Measurements from ENCODE around the gene VSTM4. TPM values are rescaled to one million over a fixed set of nuclear protein-coding genes. Genes with fewer than 3 reads are reported as not detected.
A peak's percentile ranks its signal among the peaks of the same experiment; 100 is the strongest.

Gene VSTM4
- polyA plus RNA-seq, 1 of the 3 experiments (the other 2 are of a cell fraction), result 0.39 TPM

- 0% methylated on average over 3 of the region's 3 CpGs for WGBS (ENCODE audit: low lambda C conversion rate)
- Histone ChIP-seq H3K79me2 (ENCODE audit: insufficient read depth) (no peaks in the 10 kb centered on the region), H3K9me3 (no peaks in the 10 kb centered on the region), H3F3A (replicated peaks; ENCODE audit: insufficient read depth) (no peaks in the 10 kb centered on the region), H3K36me3 (replicated peaks in 1 of 2; ENCODE audit: control insufficient read depth in 1 of 2, insufficient read depth in 2 of 2, low read length in 1 of 2) (no peaks in the 10 kb centered on the region), H3K27ac (ENCODE audit: low read depth in 2 of 2, low read length in 1 of 2) (peak overlapping the region in 1 of 2 experiments; percentile 80; a peak in 1 of 4 replicates), H3K27me3 (ENCODE audit: insufficient read depth) (no peaks in the 10 kb centered on the region), H3K4me1 (ENCODE audit: control insufficient read depth in 1 of 2, insufficient read depth in 2 of 2, low read depth in 1 of 2, low read length in 1 of 2) (peaks cover 0 to 45% of the 10 kb centered on the region in 2 experiments; a peak in 2 of 4 replicates), H3K9ac (no peak overlapping the region), H3K9me2 (no peaks in the 10 kb centered on the region), H2AFZ (ENCODE audit: low read depth) (no peak overlapping the region), H3K4me3 (ENCODE audit: low read depth in 2 of 2, low read length in 1 of 2) (no peak overlapping the region), H4K20me1 (ENCODE audit: insufficient read depth) (no peaks in the 10 kb centered on the region), H3K4me2 (no peak overlapping the region)
- DNase-seq, result no peak
- ChIA-PET CTCF (interaction anchor here (1.0 to 1.8 kb wide), 5 partner anchors 33 to 327 kb away, joined by 3 to 4 read pairs (median 3); no protein-coding TSS in a partner anchor), POLR2A (no interaction called here)
- no peak for TF ChIP-seq CTCF (IDR thresholded peaks at IDR 0.05)
- TF ChIP-seq TCF12 (IDR thresholded peaks at IDR 0.05), result no peak
- TF ChIP-seq ZBTB33 (IDR thresholded peaks at IDR 0.05; ENCODE audit: borderline replicate concordance, low read depth), result no peak
These were observed 34.4 kb downstream of the VSTM4 start for GRCh38 chr10:49080965-49081364.

GRCh38 chr10:49080071-49080470, 35.3 kb downstream of the VSTM4 start:
- POLR2A ChIA-PET, result no interaction called here
- Histone ChIP-seq H3K4me2 (no peak overlapping the region), H3K4me3 (ENCODE audit: low read depth in 2 of 2, low read length in 1 of 2) (no peak overlapping the region), H3K79me2 (ENCODE audit: insufficient read depth) (no peaks in the 10 kb centered on the region), H3K36me3 (replicated peaks in 1 of 2; ENCODE audit: control insufficient read depth in 1 of 2, insufficient read depth in 2 of 2, low read length in 1 of 2) (no peaks in the 10 kb centered on the region), H3K9me3 (no peaks in the 10 kb centered on the region), H3K9ac (no peak overlapping the region), H3K4me1 (ENCODE audit: control insufficient read depth in 1 of 2, insufficient read depth in 2 of 2, low read depth in 1 of 2, low read length in 1 of 2) (peaks cover 0 to 54% of the 10 kb centered on the region in 2 experiments; a peak in 2 of 4 replicates), H2AFZ (ENCODE audit: low read depth) (no peak overlapping the region), H3K27ac (ENCODE audit: low read depth in 2 of 2, low read length in 1 of 2) (no peak overlapping the region), H3K9me2 (no peaks in the 10 kb centered on the region), H3F3A (replicated peaks; ENCODE audit: insufficient read depth) (no peaks in the 10 kb centered on the region), H4K20me1 (ENCODE audit: insufficient read depth) (no peaks in the 10 kb centered on the region), H3K27me3 (ENCODE audit: insufficient read depth) (no peaks in the 10 kb centered on the region)
- CTCF ChIA-PET, result interaction anchor here (1.2 to 1.8 kb wide), 3 partner anchors 34 to 327 kb away, joined by 3 to 4 read pairs (median 3); no protein-coding TSS in a partner anchor
- 10% methylated on average over 1 of the region's 1 CpG for WGBS (ENCODE audit: low lambda C conversion rate)
- no peak for DNase-seq
- no peak for TF ChIP-seq TEAD4 (IDR thresholded peaks at IDR 0.05; ENCODE audit: borderline replicate concordance, insufficient read depth)
- TF ChIP-seq REST (IDR thresholded peaks at IDR 0.05; ENCODE audit: low read depth, low read length), result no peak
- no peak for TF ChIP-seq RAD21 (IDR thresholded peaks at IDR 0.05; ENCODE audit: low read length)
- TF ChIP-seq FOXJ3 (CRISPR knock-in tag; IDR thresholded peaks at IDR 0.05), result no peak
- TF ChIP-seq EZH2phosphoT487 (IDR thresholded peaks at IDR 0.05; ENCODE audit: borderline replicate concordance, low read depth), result no peak
- no peak for TF ChIP-seq ELF1 (IDR thresholded peaks at IDR 0.05)
- TF ChIP-seq POLR2AphosphoS5 (IDR thresholded peaks at IDR 0.05; ENCODE audit: low read depth, low read length), result no peak
- no peak for TF ChIP-seq YY1 (IDR thresholded peaks at IDR 0.05; ENCODE audit: low read depth)
- TF ChIP-seq EP300 (IDR thresholded peaks at IDR 0.05; ENCODE audit: borderline replicate concordance in 1 of 2, low read depth in 1 of 2, low read length in 1 of 2), result no peak
- no peak for TF ChIP-seq JUND (IDR thresholded peaks at IDR 0.05)
- no peak for TF ChIP-seq CTCF (IDR thresholded peaks at IDR 0.05)
- no peak for TF ChIP-seq NFIC (IDR thresholded peaks at IDR 0.05; ENCODE audit: borderline replicate concordance)
- no peak for TF ChIP-seq CHD2 (IDR thresholded peaks at IDR 0.05; ENCODE audit: low read length, partially characterized antibody)
- TF ChIP-seq USF2 (IDR thresholded peaks at IDR 0.05; ENCODE audit: borderline replicate concordance, low read depth, low read length), result no peak
